ENCODE measurements around the gene MED27. TPM values are rescaled to one million over a fixed set of nuclear protein-coding genes. Genes with fewer than 3 reads are reported as not detected.

Gene MED27
- total RNA-seq, 1 donor from 2014 or later: 21.3 TPM

DNA sequence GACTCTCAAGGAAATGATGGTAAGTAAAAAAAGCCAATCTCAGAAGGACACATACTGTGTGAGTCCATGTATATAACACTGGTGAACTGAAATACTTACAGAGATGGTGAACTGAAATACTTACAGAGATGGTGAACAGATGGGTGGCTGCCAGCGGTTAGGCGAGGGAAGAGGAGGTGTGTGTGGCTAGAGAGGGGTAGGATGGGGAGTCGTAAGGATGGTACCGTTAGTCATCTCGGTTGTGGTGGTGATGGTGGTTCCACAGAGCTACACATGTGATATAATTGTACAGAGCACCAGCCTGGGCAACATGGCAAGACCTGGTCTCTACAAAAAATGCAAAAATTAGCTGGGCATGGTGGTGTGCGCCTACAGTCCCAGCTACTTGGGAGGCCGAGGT, 226.2 kb downstream of the MED27 start:
- H3K4me3 ChIP-seq (ENCODE audit: low read depth, low read length): no peak overlapping the region
- no peak for DNase-seq (ENCODE audit: low read depth)
- TF ChIP-seq, protein P1, sequence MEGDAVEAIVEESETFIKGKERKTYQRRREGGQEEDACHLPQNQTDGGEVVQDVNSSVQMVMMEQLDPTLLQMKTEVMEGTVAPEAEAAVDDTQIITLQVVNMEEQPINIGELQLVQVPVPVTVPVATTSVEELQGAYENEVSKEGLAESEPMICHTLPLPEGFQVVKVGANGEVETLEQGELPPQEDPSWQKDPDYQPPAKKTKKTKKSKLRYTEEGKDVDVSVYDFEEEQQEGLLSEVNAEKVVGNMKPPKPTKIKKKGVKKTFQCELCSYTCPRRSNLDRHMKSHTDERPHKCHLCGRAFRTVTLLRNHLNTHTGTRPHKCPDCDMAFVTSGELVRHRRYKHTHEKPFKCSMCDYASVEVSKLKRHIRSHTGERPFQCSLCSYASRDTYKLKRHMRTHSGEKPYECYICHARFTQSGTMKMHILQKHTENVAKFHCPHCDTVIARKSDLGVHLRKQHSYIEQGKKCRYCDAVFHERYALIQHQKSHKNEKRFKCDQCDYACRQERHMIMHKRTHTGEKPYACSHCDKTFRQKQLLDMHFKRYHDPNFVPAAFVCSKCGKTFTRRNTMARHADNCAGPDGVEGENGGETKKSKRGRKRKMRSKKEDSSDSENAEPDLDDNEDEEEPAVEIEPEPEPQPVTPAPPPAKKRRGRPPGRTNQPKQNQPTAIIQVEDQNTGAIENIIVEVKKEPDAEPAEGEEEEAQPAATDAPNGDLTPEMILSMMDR (conservative IDR thresholded peaks at IDR 0.05; ENCODE audit: low read depth, low read length): no peak

DNA sequence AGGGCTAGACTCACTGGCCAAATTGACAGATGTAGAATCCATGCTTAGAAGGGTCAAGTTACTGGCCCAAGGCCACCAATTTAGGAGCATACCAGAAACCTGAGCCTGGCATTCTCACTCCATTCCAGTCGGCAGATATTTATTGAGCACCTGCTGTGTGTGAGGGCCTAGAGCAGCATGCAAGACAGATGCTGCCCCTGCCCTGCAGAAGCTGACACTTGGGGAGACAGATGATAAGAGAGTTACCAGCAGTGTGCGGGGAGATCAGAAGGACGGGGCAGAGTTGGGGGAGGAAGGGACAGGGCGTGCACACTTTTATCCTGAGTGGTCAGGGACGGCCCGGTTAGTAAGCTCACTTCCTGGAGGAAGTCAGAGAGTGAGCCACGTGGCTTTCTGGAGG, 228.3 kb downstream of the MED27 start:
- TF ChIP-seq, protein P1 (conservative IDR thresholded peaks at IDR 0.05; ENCODE audit: low read depth, low read length): no peak
- H3K4me3 ChIP-seq (ENCODE audit: low read depth, low read length): no peak overlapping the region
- no peak for DNase-seq (ENCODE audit: low read depth)

DNA sequence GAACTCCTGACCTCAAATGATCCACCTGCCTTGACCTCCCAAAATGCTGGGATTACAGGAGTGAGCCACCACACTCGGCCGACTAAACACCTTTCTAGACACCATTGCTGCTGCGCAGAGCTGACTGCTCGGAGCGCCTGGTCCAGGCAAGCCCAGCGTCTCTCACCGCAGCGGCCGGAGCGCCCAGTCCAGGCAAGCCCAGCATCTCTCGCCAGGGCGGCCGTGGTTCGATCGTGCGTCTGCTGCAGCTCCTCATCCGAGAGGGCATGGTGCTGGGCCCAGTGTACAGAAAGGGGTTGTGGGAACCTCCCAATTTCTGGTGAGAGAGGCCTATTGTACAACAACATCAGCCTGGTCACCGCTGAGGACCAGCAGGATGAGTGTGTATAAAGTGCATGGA, 230.3 kb downstream of the MED27 start:
- TF ChIP-seq, protein P1 (conservative IDR thresholded peaks at IDR 0.05; ENCODE audit: low read depth, low read length): no peak
- no peak overlapping the region for H3K4me3 ChIP-seq (ENCODE audit: low read depth, low read length)
- DNase-seq (ENCODE audit: low read depth): no peak

DNA sequence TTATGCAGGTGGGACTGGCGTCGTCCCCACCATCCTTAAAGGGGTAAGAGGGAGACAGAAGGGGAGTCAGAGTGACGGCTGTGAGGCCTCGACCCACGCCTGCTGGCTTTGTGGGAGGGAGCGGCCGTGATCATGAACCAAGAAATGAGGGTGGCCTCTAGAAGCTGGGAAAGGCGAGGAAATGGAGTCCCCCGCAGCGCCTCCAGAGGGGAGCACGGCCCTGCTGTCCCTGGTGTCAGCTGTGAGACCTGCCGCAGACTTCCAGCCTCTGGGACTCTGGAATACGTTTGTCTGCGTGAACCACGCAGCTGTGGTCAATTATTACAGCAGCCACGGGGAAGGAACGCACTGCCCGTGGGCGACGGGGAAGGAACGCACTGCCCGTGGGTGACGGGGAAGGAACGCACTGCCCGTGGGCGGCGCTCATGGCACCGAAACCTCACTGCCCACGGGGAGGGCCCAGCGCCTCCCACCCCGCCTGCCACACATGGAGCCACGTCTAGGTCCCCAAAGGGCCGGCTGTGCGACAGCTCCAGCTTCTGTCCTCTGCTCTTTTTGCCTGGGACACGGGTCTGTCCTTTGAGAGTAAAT, 231.0 kb downstream of the MED27 start:
- DNase-seq (ENCODE audit: low read depth): no peak
- TF ChIP-seq, protein P1 (conservative IDR thresholded peaks at IDR 0.05; ENCODE audit: low read depth, low read length): no peak
- H3K4me3 ChIP-seq (ENCODE audit: low read depth, low read length): no peak overlapping the region

DNA sequence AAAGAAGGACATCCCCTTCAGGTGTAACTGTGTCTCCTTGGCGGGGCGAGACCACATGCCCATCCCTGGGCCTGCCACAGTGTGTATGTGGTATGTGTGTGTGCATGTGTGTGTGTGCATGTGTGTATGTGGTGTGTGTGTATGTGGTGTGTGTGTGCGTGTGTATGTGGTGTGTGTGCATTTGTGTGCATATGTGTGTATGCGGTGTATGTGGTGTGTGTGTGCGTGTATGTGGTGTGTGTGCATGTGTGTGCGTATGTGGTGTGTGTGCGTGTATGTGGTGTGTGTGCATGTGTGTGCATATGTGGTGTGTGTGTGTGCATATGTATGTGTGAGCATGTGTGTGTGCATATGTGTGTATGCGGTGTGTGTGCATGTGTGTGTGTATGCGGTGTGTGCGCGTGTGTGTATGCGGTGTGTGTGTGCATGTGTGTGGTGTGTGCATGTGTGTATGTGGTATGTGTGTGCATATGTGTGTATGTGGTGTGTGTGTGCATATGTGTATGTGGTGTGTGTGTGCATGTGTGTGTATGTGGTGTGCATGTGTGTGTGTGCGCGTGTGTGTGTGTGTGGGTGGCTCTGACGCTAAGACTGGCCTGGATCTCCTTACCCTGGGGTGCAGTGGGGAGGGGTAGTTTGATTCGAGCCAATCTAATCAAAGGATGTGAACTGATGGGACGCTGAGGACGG, 231.9 kb downstream of the MED27 start:
- TF ChIP-seq, protein P1 (conservative IDR thresholded peaks at IDR 0.05; ENCODE audit: low read depth, low read length): no peak
- no peak for DNase-seq (ENCODE audit: low read depth)
- no peak overlapping the region for H3K4me3 ChIP-seq (ENCODE audit: low read depth, low read length)

DNA sequence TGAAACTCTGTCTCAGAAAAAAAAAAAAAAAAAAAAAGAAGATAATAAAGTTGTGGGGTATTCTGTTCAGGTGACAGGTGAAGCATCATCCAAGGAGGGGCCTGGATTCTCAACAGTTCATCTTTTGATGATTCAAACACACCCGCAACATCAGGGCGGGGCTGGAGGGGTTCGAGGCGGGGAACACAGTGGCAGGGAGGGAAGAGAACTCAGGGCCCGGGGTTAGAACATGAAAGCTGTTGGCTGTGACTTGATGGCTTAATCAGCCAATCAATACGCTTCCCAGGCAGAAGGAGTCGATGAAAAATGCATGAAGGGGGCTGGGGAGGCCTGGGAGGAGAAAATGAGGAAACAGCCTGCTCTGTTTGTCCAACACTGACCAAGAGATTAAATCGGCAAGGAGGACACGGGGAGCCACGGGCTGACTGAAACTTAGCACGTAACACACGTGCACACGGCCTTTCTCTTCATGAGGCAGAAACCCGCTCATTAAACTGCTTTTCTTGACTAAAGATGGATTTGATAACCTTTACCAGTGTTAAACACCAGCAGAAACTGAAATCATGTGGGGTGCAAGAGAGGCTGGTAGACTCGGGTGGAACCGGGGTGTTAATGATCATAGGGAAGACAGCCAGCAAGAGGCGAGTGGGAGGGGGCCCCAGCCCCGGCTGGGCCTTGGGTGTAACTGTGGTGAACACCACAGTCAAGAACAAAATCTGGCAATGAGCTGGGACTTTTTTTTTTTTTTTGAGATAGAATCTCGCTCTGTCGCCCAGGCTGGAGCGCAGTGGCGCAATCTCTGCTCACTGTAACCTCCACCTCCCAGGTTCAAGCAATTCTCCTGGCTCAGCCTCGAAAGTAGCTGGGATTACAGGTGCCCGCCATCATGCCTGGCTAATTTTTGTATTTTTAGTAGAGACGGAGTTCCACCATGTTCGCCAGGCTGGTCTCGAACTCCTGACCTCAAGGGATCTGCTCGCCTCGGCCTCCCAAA, 234.1 kb downstream of the MED27 start:
- no peak overlapping the region for H3K4me3 ChIP-seq (ENCODE audit: low read depth, low read length)
- DNase-seq (ENCODE audit: low read depth): no peak
- TF ChIP-seq, protein P1 (conservative IDR thresholded peaks at IDR 0.05; ENCODE audit: low read depth, low read length): no peak
